Measurements from ENCODE around the gene STPG4. TPM values are rescaled to one million over a fixed set of nuclear protein-coding genes. Genes with fewer than 3 reads are reported as not detected.

Gene STPG4
- total RNA-seq, 1 donor from 2014 or later, result 2.9 TPM

DNA sequence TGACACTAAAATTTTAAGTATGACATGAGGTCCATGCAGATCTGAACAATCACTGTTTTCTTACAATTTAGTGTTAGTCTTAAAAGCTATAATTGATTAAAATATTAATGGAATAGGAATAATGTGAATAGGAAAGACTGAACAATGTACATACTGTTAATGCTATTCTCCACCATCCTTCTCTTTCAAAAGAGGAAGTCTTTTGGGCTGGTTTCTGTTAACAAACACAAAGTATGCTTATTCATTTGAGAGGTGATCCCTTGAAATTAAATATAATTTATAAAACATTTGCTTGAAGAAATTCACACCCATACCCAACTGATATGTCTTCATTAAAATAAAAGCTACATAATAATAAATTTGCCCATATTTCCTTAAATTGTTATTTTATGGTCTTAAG, 2.3 kb downstream of the STPG4 start:
- no peaks in the 10 kb centered on the region for H3K27me3 ChIP-seq
- intact Hi-C loops (cut with DNase I), result no loop called here
- TF ChIP-seq POLR2A (IDR thresholded peaks at IDR 0.05) (no peak), POLR2AphosphoS5 (IDR thresholded peaks at IDR 0.05; ENCODE audit: insufficient read depth in 1 of 2, low read depth in 1 of 2) (no peak)
- TF ChIP-seq, protein P1, sequence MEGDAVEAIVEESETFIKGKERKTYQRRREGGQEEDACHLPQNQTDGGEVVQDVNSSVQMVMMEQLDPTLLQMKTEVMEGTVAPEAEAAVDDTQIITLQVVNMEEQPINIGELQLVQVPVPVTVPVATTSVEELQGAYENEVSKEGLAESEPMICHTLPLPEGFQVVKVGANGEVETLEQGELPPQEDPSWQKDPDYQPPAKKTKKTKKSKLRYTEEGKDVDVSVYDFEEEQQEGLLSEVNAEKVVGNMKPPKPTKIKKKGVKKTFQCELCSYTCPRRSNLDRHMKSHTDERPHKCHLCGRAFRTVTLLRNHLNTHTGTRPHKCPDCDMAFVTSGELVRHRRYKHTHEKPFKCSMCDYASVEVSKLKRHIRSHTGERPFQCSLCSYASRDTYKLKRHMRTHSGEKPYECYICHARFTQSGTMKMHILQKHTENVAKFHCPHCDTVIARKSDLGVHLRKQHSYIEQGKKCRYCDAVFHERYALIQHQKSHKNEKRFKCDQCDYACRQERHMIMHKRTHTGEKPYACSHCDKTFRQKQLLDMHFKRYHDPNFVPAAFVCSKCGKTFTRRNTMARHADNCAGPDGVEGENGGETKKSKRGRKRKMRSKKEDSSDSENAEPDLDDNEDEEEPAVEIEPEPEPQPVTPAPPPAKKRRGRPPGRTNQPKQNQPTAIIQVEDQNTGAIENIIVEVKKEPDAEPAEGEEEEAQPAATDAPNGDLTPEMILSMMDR (IDR thresholded peaks at IDR 0.05), result no peak
- H3K36me3 ChIP-seq, result peaks cover 0 to 5% of the 10 kb centered on the region in 2 donors
- no peaks in the 10 kb centered on the region for H3K4me1 ChIP-seq
- no peak overlapping the region for H3K27ac ChIP-seq
- no peak overlapping the region for H3K4me3 ChIP-seq
- DNase-seq (ENCODE audit: extremely low spot score in 2 of 2), result no peak
- no peaks in the 10 kb centered on the region for H3K9me3 ChIP-seq

DNA sequence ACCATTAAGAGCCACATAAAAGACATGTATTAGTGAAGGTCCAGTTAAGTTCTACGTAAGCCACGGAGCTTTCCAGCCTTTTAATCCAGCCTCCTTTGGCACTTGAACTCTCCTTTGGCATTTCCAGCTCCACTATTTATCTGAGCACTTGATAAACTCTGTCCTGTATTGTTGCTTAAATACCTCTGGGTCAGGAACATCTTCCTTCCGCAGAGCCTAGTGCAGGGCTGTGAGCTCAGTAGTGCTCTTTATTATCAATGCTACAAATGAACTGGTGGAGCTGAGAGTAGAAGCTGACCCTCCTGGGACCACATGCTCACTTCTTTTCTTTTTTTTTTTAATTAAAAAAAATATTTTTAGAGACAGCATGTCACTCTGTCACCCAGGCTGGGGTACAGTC, 4.9 kb downstream of the STPG4 start:
- H3K36me3 ChIP-seq, result peaks cover 0 to 5% of the 10 kb centered on the region in 2 donors
- H3K27me3 ChIP-seq, result no peaks in the 10 kb centered on the region
- no peak overlapping the region for H3K4me3 ChIP-seq
- no peaks in the 10 kb centered on the region for H3K4me1 ChIP-seq
- intact Hi-C loops (cut with DNase I), result no loop called here
- H3K27ac ChIP-seq, result no peak overlapping the region
- TF ChIP-seq, protein P1 (IDR thresholded peaks at IDR 0.05), result no peak
- TF ChIP-seq POLR2A (IDR thresholded peaks at IDR 0.05), result no peak
- TF ChIP-seq POLR2AphosphoS5 (IDR thresholded peaks at IDR 0.05; ENCODE audit: insufficient read depth in 1 of 2, low read depth in 1 of 2), result no peak
- no peaks in the 10 kb centered on the region for H3K9me3 ChIP-seq
- DNase-seq (ENCODE audit: extremely low spot score in 2 of 2), result no peak

DNA sequence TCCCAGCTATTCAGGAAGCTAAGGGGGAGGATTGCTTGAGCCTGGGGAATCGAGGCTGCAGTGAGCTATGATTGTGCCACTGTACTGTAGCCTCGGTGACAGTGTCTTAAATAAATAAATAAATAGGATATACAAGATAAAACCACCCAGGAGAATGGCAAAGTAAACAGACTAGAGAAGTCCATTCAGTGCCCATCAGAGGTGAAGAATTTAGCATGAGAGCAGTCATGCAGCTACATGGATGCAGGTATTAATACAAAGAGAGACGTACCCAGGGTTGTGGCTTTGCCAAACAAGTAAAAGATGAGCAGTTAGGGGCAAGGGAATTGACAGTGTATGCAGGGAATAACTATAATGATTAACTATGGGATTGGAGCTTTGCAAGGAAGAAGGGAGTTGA, 8.1 kb downstream of the STPG4 start:
- H3K4me1 ChIP-seq, result no peaks in the 10 kb centered on the region
- no peaks in the 10 kb centered on the region for H3K9me3 ChIP-seq
- peaks cover 0 to 5% of the 10 kb centered on the region in 2 donors for H3K36me3 ChIP-seq
- DNase-seq (ENCODE audit: extremely low spot score in 2 of 2), result no peak
- H3K27me3 ChIP-seq, result no peaks in the 10 kb centered on the region
- no peak overlapping the region for H3K27ac ChIP-seq
- no peak overlapping the region for H3K4me3 ChIP-seq
- no peak for TF ChIP-seq POLR2AphosphoS5 (IDR thresholded peaks at IDR 0.05; ENCODE audit: insufficient read depth in 1 of 2, low read depth in 1 of 2)
- TF ChIP-seq POLR2A (IDR thresholded peaks at IDR 0.05), result no peak
- TF ChIP-seq, protein P1 (IDR thresholded peaks at IDR 0.05), result no peak
- intact Hi-C loops (cut with DNase I), result no loop called here

DNA sequence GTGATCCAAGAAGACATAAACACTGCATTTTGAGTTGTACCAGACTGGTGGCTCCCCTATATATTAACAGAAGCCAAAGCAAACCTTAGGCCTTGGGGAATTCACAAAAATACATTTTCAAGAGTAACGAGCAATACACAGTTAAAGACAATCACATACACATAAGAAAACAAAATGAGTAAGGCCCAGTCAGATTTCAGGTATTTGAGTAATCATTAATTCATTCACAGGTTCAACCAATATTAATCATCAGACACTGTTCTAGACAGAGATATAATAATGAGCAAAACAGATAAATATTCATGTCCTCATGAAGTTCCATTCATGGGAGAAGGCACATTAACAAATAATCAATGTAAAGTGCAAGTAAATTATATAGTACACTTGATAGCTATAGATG, 9.6 kb downstream of the STPG4 start:
- H3K36me3 ChIP-seq, result peaks cover 0 to 5% of the 10 kb centered on the region in 2 donors
- no peak for DNase-seq (ENCODE audit: extremely low spot score in 2 of 2)
- no peak overlapping the region for H3K4me3 ChIP-seq
- no peaks in the 10 kb centered on the region for H3K27me3 ChIP-seq
- intact Hi-C loops (cut with DNase I), result no loop called here
- no peaks in the 10 kb centered on the region for H3K9me3 ChIP-seq
- TF ChIP-seq POLR2A (IDR thresholded peaks at IDR 0.05), result no peak
- TF ChIP-seq, protein P1 (IDR thresholded peaks at IDR 0.05), result no peak
- no peak for TF ChIP-seq POLR2AphosphoS5 (IDR thresholded peaks at IDR 0.05; ENCODE audit: insufficient read depth in 1 of 2, low read depth in 1 of 2)
- no peak overlapping the region for H3K27ac ChIP-seq
- H3K4me1 ChIP-seq, result no peaks in the 10 kb centered on the region

DNA sequence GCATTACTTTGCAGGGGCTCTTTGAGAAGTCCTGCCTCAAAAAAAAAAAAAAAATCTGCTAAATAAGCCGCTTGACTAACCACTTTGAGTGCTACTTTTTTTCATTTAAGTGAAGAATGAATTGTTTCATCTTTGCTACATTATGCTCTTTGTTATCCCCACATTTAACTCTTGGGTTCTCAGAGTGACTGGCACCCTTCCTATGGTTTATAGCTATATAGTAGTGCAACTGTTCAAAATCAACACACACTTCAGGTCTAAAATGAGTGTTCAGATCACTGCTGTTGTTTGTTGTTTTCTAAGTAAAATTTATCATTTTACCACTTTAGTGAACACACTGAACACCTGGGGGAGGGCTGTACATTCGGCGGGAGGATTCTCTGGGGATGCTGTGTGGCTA, 13.6 kb downstream of the STPG4 start:
- H3K27ac ChIP-seq, result no peak overlapping the region
- no peaks in the 10 kb centered on the region for H3K27me3 ChIP-seq
- H3K9me3 ChIP-seq, result no peaks in the 10 kb centered on the region
- TF ChIP-seq, protein P1 (IDR thresholded peaks at IDR 0.05), result no peak
- TF ChIP-seq POLR2A (IDR thresholded peaks at IDR 0.05), result no peak
- TF ChIP-seq POLR2AphosphoS5 (IDR thresholded peaks at IDR 0.05; ENCODE audit: insufficient read depth in 1 of 2, low read depth in 1 of 2), result no peak
- H3K36me3 ChIP-seq, result no peaks in the 10 kb centered on the region
- DNase-seq (ENCODE audit: extremely low spot score in 2 of 2), result no peak
- intact Hi-C loops (cut with DNase I), result no loop called here
- H3K4me1 ChIP-seq, result no peaks in the 10 kb centered on the region
- H3K4me3 ChIP-seq, result no peak overlapping the region
